HepG2 (cell line): ENCODE results near the gene WDR3. TPM values are rescaled to one million over a fixed set of nuclear protein-coding genes. Genes with fewer than 3 reads are reported as not detected.

Source experiments
- ATAC-seq: fragments of 200-7000 bp; cut with Tn5 transposase; 3 replicates; pipeline ENCODE4 v1.9.1; 2020; ENCODE audit warnings: mild to moderate bottlenecking, moderate library complexity
- BruUV-seq: library from RNA; stranded (reverse); fragments of 400-500 nt; replicated peaks from 2 replicates; lab custom pipeline; 2021; lab: Mats Ljungman, UMichigan
- CTCF ChIA-PET: fragments of 300-600 bp; formaldehyde crosslinking; extraction: SDS; loops from one replicate; lab custom pipeline; 2021; ENCODE audit warnings: low total read pairs, inconsistent platforms, low intra/inter-chr PET ratio; lab: Yijun Ruan, JAX
- POLR2A ChIA-PET: fragments of 350-600 bp; sonication (Branson Sonifier 250); formaldehyde crosslinking; loops from one replicate; lab custom pipeline; 2020; ENCODE audit warnings: antibody characterized with exemption, inconsistent platforms; lab: Yijun Ruan, JAX
- DNase-seq: peaks from one replicate; pipeline ENCODE4 v3.0.0-alpha.2; 2015; ENCODE audit warnings: low spot score
- FAIRE-seq: peaks from 3 replicates; lab custom pipeline; 2011; peaks lifted over from hg19 to GRCh38; lab: Jason Lieb, UNC
- H2AFZ ChIP-seq: one replicate; pipeline ENCODE4 v1.6.1; 2011; ENCODE audit warnings: low read length, inconsistent platforms
- H3K27ac ChIP-seq: fragments of 300-600 bp; 3 replicates; pipeline ENCODE4 v1.8.0; 2011; ENCODE audit warnings: mixed run types, mild to moderate bottlenecking, mixed read lengths, low read length, inconsistent platforms; ENCODE audit not compliant: insufficient read depth; ENCODE audit errors: extremely low read length
- H3K27me3 ChIP-seq, 2 experiments: fragments of 200-600 bp in 1 of 2; 2 replicates in 1 of 2; 3 replicates in 1 of 2; pipeline versions ENCODE4 v1.6.0 to v1.8.0; 2011; ENCODE audit warnings: low read length in 2 of 2, mild to moderate bottlenecking in 2 of 2, moderate library complexity in 2 of 2, inconsistent platforms in 1 of 2; ENCODE audit not compliant: insufficient read depth in 2 of 2, control insufficient read depth in 1 of 2
- H3K36me3 ChIP-seq, 2 experiments: fragments of 200-600 bp in 1 of 2; replicated peaks in 1 of 2; 2 replicates in 1 of 2; 3 replicates in 1 of 2; pipeline versions ENCODE4 v1.5.1 to v1.8.0; 2011; ENCODE audit warnings: low read length in 2 of 2, inconsistent platforms in 1 of 2; ENCODE audit not compliant: insufficient read depth in 2 of 2, control insufficient read depth in 1 of 2
- H3K4me1 ChIP-seq: 2 replicates; pipeline ENCODE4 v1.5.1; 2012; ENCODE audit warnings: low read length, inconsistent platforms; ENCODE audit not compliant: insufficient read depth
- H3K4me2 ChIP-seq: 2 replicates; pipeline ENCODE4 v1.6.0; 2011; ENCODE audit warnings: low read depth, low read length, inconsistent platforms
- H3K4me3 ChIP-seq, 3 experiments: fragments of 200-600 bp in 1 of 3; sonication (generic), shearing (Covaris generic) in 1 of 3; replicated peaks in 1 of 3; 2 replicates each; pipeline ENCODE4 v1.5.1; 2011 to 2016; ENCODE audit warnings: low read length in 3 of 3, inconsistent platforms in 2 of 3, low read depth in 2 of 3, mild to moderate bottlenecking in 2 of 3, control low read depth in 1 of 3, mixed read lengths in 1 of 3; ENCODE audit not compliant: insufficient read depth in 1 of 3
- H3K79me2 ChIP-seq: one replicate; pipeline ENCODE4 v1.6.1; 2011; ENCODE audit warnings: low read length, inconsistent platforms; ENCODE audit not compliant: insufficient read depth
- H3K9ac ChIP-seq: 2 replicates; pipeline ENCODE4 v1.6.0; 2011; ENCODE audit warnings: mild to moderate bottlenecking, low read depth, low read length, inconsistent platforms; ENCODE audit not compliant: insufficient read depth
- H3K9me3 ChIP-seq: 2 replicates; pipeline ENCODE4 v1.5.1; 2012; ENCODE audit warnings: mild to moderate bottlenecking, low read length
- H4K20me1 ChIP-seq: 2 replicates; pipeline ENCODE4 v1.6.0; 2011; ENCODE audit warnings: inconsistent platforms, mild to moderate bottlenecking, low read length, moderate library complexity; ENCODE audit not compliant: insufficient read depth
- DPF2 ChIP-seq: sonication (generic); formaldehyde crosslinking; IDR thresholded peaks from 2 replicates; pipeline ENCODE4 v1.4.0; 2020; ENCODE audit warnings: mild to moderate bottlenecking, low read depth, missing genetic modification reagents, borderline replicate concordance
- FOXA1 ChIP-seq, 2 experiments: fragments of 450-650 bp in 1 of 2; sonication (generic) in 1 of 2; formaldehyde crosslinking in 1 of 2; IDR thresholded peaks; 2 replicates each; pipeline versions ENCODE4 v1.4.0 to v1.6.1; 2016 to 2020; ENCODE audit warnings: missing genetic modification reagents in 1 of 2
- LCORL ChIP-seq, 2 experiments: fragments of 450-650 bp in 1 of 2; sonication (generic) in 1 of 2; formaldehyde crosslinking in 1 of 2; IDR thresholded peaks; 2 replicates each; pipeline versions ENCODE4 v1.5.0 to v1.6.1; 2017 to 2020; ENCODE audit warnings: antibody characterized with exemption in 1 of 2, missing genetic modification reagents in 1 of 2
- MTA3 ChIP-seq: sonication (generic); formaldehyde crosslinking; IDR thresholded peaks from 2 replicates; pipeline ENCODE4 v1.4.0; 2020; ENCODE audit warnings: missing genetic modification reagents
- MXD4 ChIP-seq: IDR thresholded peaks from 2 replicates; pipeline ENCODE4 v1.6.1; 2016; ENCODE audit warnings: mild to moderate bottlenecking, missing biosample characterization, missing genetic modification reagents
- NAIF1 ChIP-seq: sonication (generic); formaldehyde crosslinking; IDR thresholded peaks from 2 replicates; pipeline ENCODE4 v1.5.0; 2020; ENCODE audit warnings: mild to moderate bottlenecking, missing genetic modification reagents, borderline replicate concordance
- REPIN1 ChIP-seq: sonication (generic); formaldehyde crosslinking; IDR thresholded peaks from 2 replicates; pipeline ENCODE4 v1.8.0; 2022; ENCODE audit warnings: missing genetic modification reagents, low read depth, mild to moderate bottlenecking, borderline replicate concordance
- SOX5 ChIP-seq: IDR thresholded peaks from 2 replicates; pipeline ENCODE4 v1.6.1; 2016; ENCODE audit warnings: borderline replicate concordance
- SRY ChIP-seq: sonication (generic); formaldehyde crosslinking; IDR thresholded peaks from 2 replicates; pipeline ENCODE4 v1.8.0; 2022; ENCODE audit warnings: mild to moderate bottlenecking, missing genetic modification reagents
- TEAD3 ChIP-seq: optimal IDR thresholded peaks from 2 replicates; pipeline ENCODE3; 2016; ENCODE audit warnings: borderline replicate concordance
- ZMYM4 ChIP-seq: sonication (generic); formaldehyde crosslinking; IDR thresholded peaks from 2 replicates; pipeline ENCODE4 v1.8.1; 2023; ENCODE audit warnings: mild to moderate bottlenecking, missing genetic modification reagents
- ZNF589 ChIP-seq: sonication (generic); formaldehyde crosslinking; conservative IDR thresholded peaks from 2 replicates; pipeline ENCODE4 v1.8.0; 2022; ENCODE audit warnings: mild to moderate bottlenecking, moderate library complexity, missing genetic modification reagents
- WGBS: methylation state at CpG from one replicate; pipeline ENCODE4 v1.1.6; 2017; ENCODE audit warnings: low lambda C conversion rate; 5-methylcytosine and 5-hydroxymethylcytosine counted together
- in situ Hi-C: cut with HindIII; loops from 2 replicates; pipeline ENCODE4 v1.10.0; 2017; ENCODE audit warnings: low pct_unique_long_range_greater_than_20kb; ENCODE audit not compliant: extremely low pct_ligation_motif_present
- intact Hi-C: fragments of 100-400 bp; cut with micrococcal nuclease; formaldehyde crosslinking; loops from one replicate; pipeline ENCODE4 v1.10.0; 2022; ENCODE audit not compliant: unreplicated experiment
- polyA plus RNA-seq, 8 experiments: library from polyadenylated mRNA; depleted of rRNA in 3 of 8; stranded (reverse) in 7 of 8; unstranded in 1 of 8; fragments of >200 nt; fragmentation: Illumina TruSeq in 4 of 8; extraction: Trizol in 4 of 8; gene quantifications; 2 replicates each; pipeline versions ENCODE4 v1.2.1 to v1.2.3, GENCODE V29; 2011 to 2016; ENCODE audit warnings: low read depth in 4 of 8, missing spikeins in 1 of 8, mixed read lengths in 1 of 8; ENCODE audit not compliant: insufficient read depth in 1 of 8
- total RNA-seq, 5 experiments: library from RNA; depleted of rRNA; stranded (reverse); fragments of >200 nt; fragmentation: Illumina TruSeq; extraction: Trizol; gene quantifications; 2 replicates each; pipeline ENCODE4 v1.2.3, GENCODE V29; 2016; ENCODE audit warnings: low read depth in 1 of 5
- TF ChIP-seq, protein P1 (sequence below): sonication (generic); formaldehyde crosslinking; IDR thresholded peaks from 2 replicates; pipeline ENCODE4 v1.5.1; 2020; ENCODE audit warnings: mild to moderate bottlenecking, missing genetic modification reagents

Gene WDR3
- total and polyA plus RNA-seq, 2 of the 13 experiments (the other 11 are each of a cell fraction or from before 2014, with no cell fraction given), result 15.9 to 55.5 TPM

DNA sequence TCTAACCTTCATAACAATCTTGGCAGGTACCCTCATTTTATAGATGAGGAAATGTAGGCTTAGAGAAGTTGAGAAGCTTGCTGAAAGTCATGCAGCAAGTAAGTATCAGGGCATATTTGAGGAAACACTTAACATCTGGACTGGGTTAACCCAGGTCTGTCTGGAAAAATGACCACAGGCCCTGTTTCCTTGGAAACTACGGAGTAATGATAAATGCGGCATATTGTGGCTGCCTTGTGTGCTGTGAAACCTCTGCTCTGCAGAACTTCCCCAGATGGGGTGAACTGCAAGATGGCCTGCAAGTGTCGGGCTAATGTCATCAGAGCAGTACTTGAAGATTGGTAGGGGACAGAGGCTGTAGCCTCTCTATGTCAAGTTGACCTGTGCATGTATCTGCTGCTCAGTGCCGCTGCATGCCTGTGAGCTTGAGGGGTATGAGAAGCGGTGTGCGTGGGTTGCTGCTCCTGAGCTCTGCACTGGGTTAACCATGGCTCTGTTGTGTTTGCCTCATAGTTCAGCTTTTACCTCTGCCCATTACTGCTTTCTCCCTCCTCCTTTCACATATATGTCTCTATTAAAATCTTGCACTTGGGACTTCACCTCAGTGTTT, 83.1 kb downstream of the WDR3 start (continued):
- TF ChIP-seq, protein P1, sequence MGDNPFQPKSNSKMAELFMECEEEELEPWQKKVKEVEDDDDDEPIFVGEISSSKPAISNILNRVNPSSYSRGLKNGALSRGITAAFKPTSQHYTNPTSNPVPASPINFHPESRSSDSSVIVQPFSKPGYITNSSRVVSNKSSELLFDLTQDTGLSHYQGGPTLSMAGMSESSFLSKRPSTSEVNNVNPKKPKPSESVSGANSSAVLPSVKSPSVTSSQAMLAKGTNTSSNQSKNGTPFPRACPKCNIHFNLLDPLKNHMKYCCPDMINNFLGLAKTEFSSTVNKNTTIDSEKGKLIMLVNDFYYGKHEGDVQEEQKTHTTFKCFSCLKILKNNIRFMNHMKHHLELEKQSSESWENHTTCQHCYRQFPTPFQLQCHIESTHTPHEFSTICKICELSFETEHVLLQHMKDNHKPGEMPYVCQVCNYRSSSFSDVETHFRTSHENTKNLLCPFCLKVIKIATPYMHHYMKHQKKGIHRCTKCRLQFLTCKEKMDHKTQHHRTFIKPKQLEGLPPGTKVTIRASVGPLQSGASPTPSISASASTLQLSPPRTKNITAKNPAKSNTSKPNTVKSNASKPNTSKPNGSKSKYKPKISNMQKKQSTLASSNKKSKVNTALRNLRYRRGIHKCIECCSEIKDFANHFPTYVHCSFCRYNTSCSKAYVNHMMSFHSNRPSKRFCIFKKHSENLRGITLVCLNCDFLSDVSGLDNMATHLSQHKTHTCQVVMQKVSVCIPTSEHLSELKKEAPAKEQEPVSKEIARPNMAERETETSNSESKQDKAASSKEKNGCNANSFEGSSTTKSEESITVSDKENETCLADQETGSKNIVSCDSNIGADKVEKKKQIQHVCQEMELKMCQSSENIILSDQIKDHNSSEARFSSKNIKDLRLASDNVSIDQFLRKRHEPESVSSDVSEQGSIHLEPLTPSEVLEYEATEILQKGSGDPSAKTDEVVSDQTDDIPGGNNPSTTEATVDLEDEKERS (CRISPR knock-in tag), result no peak
- no peak for TF ChIP-seq NAIF1
- TF ChIP-seq TEAD3 (CRISPR knock-in tag), result no peak
- TF ChIP-seq SOX5 (CRISPR knock-in tag), result no peak
- TF ChIP-seq, all 625 proteins: peak for 0

DNA sequence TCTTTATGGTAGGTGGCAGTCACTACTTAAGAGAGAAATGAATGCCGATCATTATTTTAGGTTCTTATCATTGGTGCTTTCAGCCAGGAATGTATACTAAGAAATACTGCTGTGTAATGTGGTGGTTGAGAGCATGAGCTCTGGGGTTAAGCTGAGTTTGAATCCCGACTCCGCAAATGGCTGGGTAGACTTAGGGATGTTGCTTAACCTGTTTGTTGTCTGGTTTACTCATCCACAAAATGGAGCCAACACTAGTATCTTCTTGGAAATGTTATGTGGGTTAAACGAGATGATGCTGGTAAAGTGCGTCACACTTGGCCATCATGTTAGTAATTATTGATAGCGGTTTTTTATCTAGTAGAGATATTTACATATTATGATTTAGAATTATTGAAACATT, 83.8 kb downstream of the WDR3 start:
- ATAC-seq (no peak), FAIRE-seq (no peak), DNase-seq (no peak)
- Histone ChIP-seq H2AFZ (no peak overlapping the region), H3K4me2 (no peak overlapping the region), H3K36me3 (no peaks in the 10 kb centered on the region), H3K79me2 (no peaks in the 10 kb centered on the region), H3K27ac (no peak overlapping the region), H3K9me3 (no peaks in the 10 kb centered on the region), H3K4me1 (no peaks in the 10 kb centered on the region), H3K27me3 (no peaks in the 10 kb centered on the region; a peak in 1 of 5 replicates), H3K9ac (no peak overlapping the region), H4K20me1 (no peaks in the 10 kb centered on the region), H3K4me3 (no peak overlapping the region)
- in situ Hi-C loops (no loop called here), intact Hi-C loops (no loop called here)
- BruUV-seq, result no TSS peak
- TF ChIP-seq SRY (CRISPR knock-in tag) (no peak), FOXA1 (IDR thresholded peaks at IDR 0.05) (no peak), FOXA1 (CRISPR knock-in tag; IDR thresholded peaks at IDR 0.05) (no peak), ZNF589 (CRISPR knock-in tag) (no peak), DPF2 (no peak), REPIN1 (CRISPR knock-in tag) (no peak), MTA3 (CRISPR knock-in tag) (no peak), MXD4 (no peak), LCORL (IDR thresholded peaks at IDR 0.05) (no peak), LCORL (CRISPR knock-in tag; IDR thresholded peaks at IDR 0.05) (no peak), ZMYM4 (CRISPR knock-in tag) (no peak)
- 31% methylated on average over 6 of the region's 6 CpGs for WGBS
- ChIA-PET POLR2A (no interaction called here), CTCF (no interaction called here)
